Activated CD8-positive, alpha-beta T cell treated with anti-CD3 and anti-CD28 coated beads for 36 hours (primary cell): Measurements from ENCODE around the gene EEIG1. TPM values are rescaled to one million over a fixed set of nuclear protein-coding genes. Genes with fewer than 3 reads are reported as not detected.

ENCODE experiments used
- ATAC-seq: fragments of 200-7000 bp; cut with Tn5 transposase; one replicate; pipeline ENCODE4 v1.10.0; 2021; ENCODE audit warnings: mild to moderate bottlenecking, moderate library complexity
- CTCF ChIA-PET: fragments of 350-600 bp; sonication (Branson Sonifier 250); formaldehyde crosslinking; loops from one replicate; lab custom pipeline; 2021; ENCODE audit warnings: antibody characterized with exemption; lab: Charles Lee
- POLR2A ChIA-PET: fragments of 350-600 bp; sonication (Branson Sonifier 250); formaldehyde crosslinking; loops from one replicate; lab custom pipeline; 2021; ENCODE audit warnings: antibody characterized with exemption; lab: Charles Lee
- DNase-seq: peaks from one replicate; pipeline ENCODE4 v3.0.0-alpha.2; 2020
- H3K27ac Mint-ChIP-seq: one replicate; pipeline ENCODE4 v1.8.0; 2021; ENCODE audit warnings: mild to moderate bottlenecking, mixed read lengths
- H3K27me3 Mint-ChIP-seq: one replicate; pipeline ENCODE4 v1.8.0; 2021; ENCODE audit warnings: mixed read lengths
- H3K36me3 Mint-ChIP-seq: one replicate; pipeline ENCODE4 v1.8.0; 2021; ENCODE audit warnings: low read depth, mixed read lengths
- H3K4me1 Mint-ChIP-seq: one replicate; pipeline ENCODE4 v1.8.0; 2021; ENCODE audit warnings: low read depth, mixed read lengths
- H3K4me3 Mint-ChIP-seq: one replicate; pipeline ENCODE4 v1.8.0; 2021; ENCODE audit warnings: mild to moderate bottlenecking, moderate library complexity, mixed read lengths
- H3K9me3 Mint-ChIP-seq: one replicate; pipeline ENCODE4 v1.8.0; 2021; ENCODE audit warnings: mixed read lengths
- CTCF ChIP-seq: fragments of 200-600 bp; IDR thresholded peaks from one replicate; pipeline ENCODE4 v1.8.0; 2022; ENCODE audit warnings: antibody characterized with exemption, mild to moderate bottlenecking
- intact Hi-C: fragments of 100-400 bp; cut with micrococcal nuclease; formaldehyde crosslinking; loops from one replicate; pipeline ENCODE4 v1.10.0; 2022
- total RNA-seq, 2 experiments: library from RNA; stranded (reverse); gene quantifications; one replicate each; pipeline ENCODE4 v1.2.3, GENCODE V29; 2021

EEIG1 gene
- total RNA-seq, 2 experiments from 2014 or later: 79.7 to 81.5 TPM

- H3K4me1 Mint-ChIP-seq: peaks cover 39% of the 10 kb centered on the region
- CTCF ChIA-PET: interaction anchor here (1.4 to 1.8 kb wide), 3 partner anchors 15 to 99 kb away, joined by 3 to 6 read pairs (median 4); no protein-coding TSS in a partner anchor
- TF ChIP-seq CTCF: no peak
- intact Hi-C loops: loop anchor here (5.0 kb wide), 1 partner anchor 41 kb away; no protein-coding TSS in a partner anchor
- H3K27me3 Mint-ChIP-seq: no peaks in the 10 kb centered on the region
- H3K27ac Mint-ChIP-seq: peak overlapping the region; percentile 95
- no peaks in the 10 kb centered on the region for H3K9me3 Mint-ChIP-seq
- peaks cover 35% of the 10 kb centered on the region for H3K36me3 Mint-ChIP-seq
- POLR2A ChIA-PET: interaction anchor here (1.0 to 1.8 kb wide), 13 partner anchors 8 to 156 kb away, joined by 3 to 13 read pairs (median 4); no protein-coding TSS in a partner anchor
- no peak for DNase-seq
- no peak for ATAC-seq
- peak overlapping the region; percentile 93 for H3K4me3 Mint-ChIP-seq
Measured at GRCh38 chr9:127936347-127936852, 44.4 kb downstream of the EEIG1 start.

- peaks cover 44% of the 10 kb centered on the region for H3K4me1 Mint-ChIP-seq
- TF ChIP-seq CTCF: no peak
- H3K27me3 Mint-ChIP-seq: no peaks in the 10 kb centered on the region
- intact Hi-C loops: loop anchor here (5.0 kb wide), 1 partner anchor 42 kb away; no protein-coding TSS in a partner anchor
- ChIA-PET POLR2A (interaction anchor here (0.7 to 1.8 kb wide), 4 partner anchors 19 to 156 kb away, joined by 3 to 4 read pairs (median 3); partner anchors contain the start of gene ST6GALNAC4), CTCF (interaction anchor here (1.8 to 3.7 kb wide), 2 partner anchors 8 to 14 kb away, joined by 6 to 22 read pairs; no protein-coding TSS in a partner anchor)
- ATAC-seq (peak; percentile 15), DNase-seq (peak; percentile 64)
- H3K4me3 Mint-ChIP-seq: peak overlapping the region; percentile 93
- H3K27ac Mint-ChIP-seq: peak overlapping the region; percentile 95
- no peaks in the 10 kb centered on the region for H3K9me3 Mint-ChIP-seq
- peaks cover 33% of the 10 kb centered on the region for H3K36me3 Mint-ChIP-seq
Measured at GRCh38 chr9:127935765-127936221, 45.0 kb downstream of the EEIG1 start.

- ATAC-seq: no peak
- TF ChIP-seq CTCF: no peak
- intact Hi-C loops: loop anchor here (5.0 kb wide), 1 partner anchor 42 kb away; no protein-coding TSS in a partner anchor
- Mint-ChIP-seq H3K4me3 (peak overlapping the region; percentile 21), H3K27me3 (no peaks in the 10 kb centered on the region), H3K9me3 (no peaks in the 10 kb centered on the region), H3K4me1 (peaks cover 47% of the 10 kb centered on the region), H3K27ac (no peak overlapping the region), H3K36me3 (peaks cover 33% of the 10 kb centered on the region)
- ChIA-PET POLR2A (interaction anchor here (0.6 to 0.7 kb wide), 3 partner anchors 14 to 72 kb away, joined by 3 to 4 read pairs (median 3); partner anchors contain the start of gene ST6GALNAC4), CTCF (interaction anchor here (1.8 to 3.7 kb wide), 2 partner anchors 8 to 13 kb away, joined by 6 to 22 read pairs; no protein-coding TSS in a partner anchor)
- no peak for DNase-seq
Measured at GRCh38 chr9:127934986-127935385, 45.8 kb downstream of the EEIG1 start.

- Mint-ChIP-seq H3K4me3 (no peak overlapping the region), H3K27me3 (no peaks in the 10 kb centered on the region), H3K4me1 (peaks cover 49% of the 10 kb centered on the region), H3K9me3 (no peaks in the 10 kb centered on the region), H3K36me3 (peaks cover 33% of the 10 kb centered on the region), H3K27ac (no peak overlapping the region)
- DNase-seq: no peak
- no peak for ATAC-seq
- intact Hi-C loops: no loop called here
- CTCF ChIA-PET: interaction anchor here (0.9 to 3.7 kb wide), 2 partner anchors 9 to 13 kb away, joined by 3 to 22 read pairs; no protein-coding TSS in a partner anchor
- TF ChIP-seq CTCF: no peak
- POLR2A ChIA-PET: interaction anchor here (0.6 kb wide), 1 partner anchor 13 kb away, joined by 4 read pairs; no protein-coding TSS in a partner anchor
Measured at GRCh38 chr9:127934248-127934647, 46.5 kb downstream of the EEIG1 start.
